Rectal smooth muscle tissue (tissue), 1 donor: ENCODE results near the gene CCDC117.
A peak's percentile ranks its signal among the peaks of the same experiment; 100 is the strongest.
"Not testable (repeated sequence)": the region's sequence is repeated elsewhere in the genome, so short reads cannot be mapped to it uniquely, and the experiment has no call there.

ENCODE experiments used
- H3K27ac ChIP-seq: one replicate; pipeline ENCODE4 v1.7.0; 2013; ENCODE audit warnings: low read depth, low read length, inconsistent platforms
- H3K27me3 ChIP-seq: one replicate; pipeline ENCODE4 v1.7.0; 2013; ENCODE audit warnings: low read length; ENCODE audit not compliant: control insufficient read depth, insufficient read depth
- H3K36me3 ChIP-seq: one replicate; pipeline ENCODE4 v1.7.0; 2013; ENCODE audit warnings: low read length; ENCODE audit not compliant: control insufficient read depth, insufficient read depth
- H3K4me1 ChIP-seq: one replicate; pipeline ENCODE4 v1.7.0; 2013; ENCODE audit warnings: low read length; ENCODE audit not compliant: control insufficient read depth, insufficient read depth
- H3K4me3 ChIP-seq: one replicate; pipeline ENCODE4 v1.7.0; 2013; ENCODE audit warnings: low read length
- H3K9ac ChIP-seq: one replicate; pipeline ENCODE4 v1.7.0; 2013; ENCODE audit warnings: low read length

CCDC117 gene

DNA sequence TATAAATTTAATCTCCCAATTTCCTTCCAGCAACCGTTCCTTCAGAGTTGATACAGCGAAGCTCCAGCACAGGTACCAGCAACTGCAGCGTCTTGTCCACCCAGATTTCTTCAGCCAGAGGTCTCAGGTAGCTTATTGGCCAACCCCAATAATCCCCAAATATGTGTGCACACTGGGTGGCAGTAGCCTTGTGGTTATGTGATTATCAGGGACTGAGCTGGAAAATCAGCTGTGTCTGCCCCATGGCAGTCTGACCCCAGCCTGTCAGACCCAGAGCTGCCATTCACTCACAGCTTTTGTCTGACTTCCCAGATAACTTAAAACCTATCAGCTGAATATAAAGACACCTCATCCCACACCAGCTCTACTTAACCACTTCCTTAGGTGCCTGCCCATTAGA lies 28.6 kb upstream of the CCDC117 start:
- no peak overlapping the region for H3K4me3 ChIP-seq
- no peak overlapping the region for H3K9ac ChIP-seq
- H3K4me1 ChIP-seq: peaks cover 9% of the 10 kb centered on the region
- peaks cover 11% of the 10 kb centered on the region for H3K36me3 ChIP-seq
- no peak overlapping the region for H3K27ac ChIP-seq
- no peaks in the 10 kb centered on the region for H3K27me3 ChIP-seq

DNA sequence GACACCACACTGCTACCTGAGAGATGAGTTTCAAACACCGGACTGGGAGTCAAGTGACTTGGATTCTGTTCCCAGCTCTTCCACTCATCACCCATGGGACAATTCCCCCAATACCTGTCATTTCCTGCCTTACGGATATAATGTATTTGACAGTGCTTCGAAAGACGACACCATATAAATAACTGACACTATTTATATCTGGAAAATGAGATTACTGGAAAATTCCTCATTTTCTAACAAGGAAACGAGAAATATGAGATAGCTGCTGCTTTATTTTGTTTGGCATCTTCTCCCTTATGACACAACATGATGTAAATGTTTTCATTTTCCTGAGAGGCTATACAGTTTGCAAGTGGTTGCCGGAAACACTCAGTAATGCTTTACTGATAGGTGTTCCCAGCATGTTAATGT lies 22.0 kb upstream of the CCDC117 start:
- Histone ChIP-seq H3K4me3 (no peak overlapping the region), H3K36me3 (peaks cover 5% of the 10 kb centered on the region), H3K9ac (no peak overlapping the region), H3K4me1 (no peaks in the 10 kb centered on the region), H3K27me3 (no peaks in the 10 kb centered on the region), H3K27ac (no peak overlapping the region)

DNA sequence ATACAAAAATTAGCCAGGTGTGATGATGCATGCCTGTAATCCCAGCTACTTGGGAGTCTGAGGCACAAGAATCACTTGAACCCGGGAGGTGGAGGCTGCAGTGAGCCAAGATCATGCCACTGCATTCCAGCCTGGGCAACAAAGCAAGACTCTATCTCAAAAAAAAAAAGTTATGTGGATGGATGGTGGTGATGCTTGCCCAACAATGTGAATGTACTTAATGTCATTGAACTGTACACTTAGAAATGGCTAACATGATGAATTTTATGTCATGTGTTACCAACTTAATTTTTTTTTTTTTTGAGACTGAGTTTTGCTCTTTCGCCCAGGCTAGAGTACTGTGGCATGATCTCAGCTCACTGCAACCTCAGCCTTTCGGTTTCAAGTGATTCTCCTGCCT lies 18.0 kb upstream of the CCDC117 start:
- H3K27me3 ChIP-seq, H3K4me1 ChIP-seq, H3K4me3 ChIP-seq, H3K9ac ChIP-seq, H3K27ac ChIP-seq, H3K36me3 ChIP-seq: not testable (repeated sequence)

DNA sequence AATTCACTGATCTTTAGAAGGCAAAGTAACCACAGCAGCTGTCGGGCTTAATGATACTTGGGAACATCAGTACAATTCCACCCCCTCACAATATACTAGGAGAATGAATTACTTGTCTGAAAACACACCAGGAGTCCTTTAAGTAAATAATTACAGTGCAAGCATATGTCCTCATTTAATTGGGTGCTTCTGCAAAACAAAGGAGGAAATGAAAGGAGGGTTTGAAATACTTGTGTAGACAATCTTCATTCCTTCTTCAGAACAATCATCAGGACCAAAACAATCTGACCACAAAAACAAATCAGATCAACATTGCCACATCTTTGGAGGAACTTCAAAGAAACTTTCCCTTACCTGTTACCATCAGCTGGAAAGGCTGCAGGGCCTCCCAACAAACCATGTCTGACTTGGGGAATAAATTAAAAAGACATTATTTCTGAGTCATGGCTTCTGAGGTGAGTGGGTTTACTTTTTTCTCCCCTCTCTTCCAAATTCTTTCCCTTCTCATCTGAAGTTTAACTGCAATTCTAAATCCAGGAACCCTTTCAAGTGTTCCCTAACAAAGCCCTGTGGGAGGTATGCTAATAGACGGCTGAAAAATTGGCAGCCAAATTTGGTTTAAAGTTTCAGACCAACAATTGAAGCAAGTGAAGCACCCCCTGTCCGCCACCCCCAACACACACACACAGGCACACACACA lies 12.5 kb upstream of the CCDC117 start:
- no peaks in the 10 kb centered on the region for H3K36me3 ChIP-seq
- no peaks in the 10 kb centered on the region for H3K4me1 ChIP-seq
- no peaks in the 10 kb centered on the region for H3K27me3 ChIP-seq
- H3K4me3 ChIP-seq: no peak overlapping the region
- no peak overlapping the region for H3K27ac ChIP-seq
- H3K9ac ChIP-seq: no peak overlapping the region

DNA sequence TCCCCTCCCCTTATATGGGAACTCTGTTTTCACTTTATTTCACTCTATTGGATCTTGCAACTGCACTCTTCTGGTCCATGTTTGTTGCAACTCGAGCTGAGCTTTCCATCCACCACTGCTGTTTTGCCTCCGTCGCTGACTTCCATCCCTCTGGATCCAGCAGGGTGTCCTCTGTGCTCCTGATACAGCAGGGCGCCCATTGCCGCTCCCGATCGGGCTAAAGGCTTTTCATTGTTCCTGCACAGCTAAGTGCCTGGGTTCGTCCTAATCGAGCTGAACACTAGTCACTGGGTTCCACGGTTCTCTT lies 11.1 kb upstream of the CCDC117 start:
- Histone ChIP-seq H3K27me3 (no peaks in the 10 kb centered on the region), H3K27ac (no peak overlapping the region), H3K4me1 (no peaks in the 10 kb centered on the region), H3K36me3 (no peaks in the 10 kb centered on the region), H3K4me3 (no peak overlapping the region), H3K9ac (no peak overlapping the region)

DNA sequence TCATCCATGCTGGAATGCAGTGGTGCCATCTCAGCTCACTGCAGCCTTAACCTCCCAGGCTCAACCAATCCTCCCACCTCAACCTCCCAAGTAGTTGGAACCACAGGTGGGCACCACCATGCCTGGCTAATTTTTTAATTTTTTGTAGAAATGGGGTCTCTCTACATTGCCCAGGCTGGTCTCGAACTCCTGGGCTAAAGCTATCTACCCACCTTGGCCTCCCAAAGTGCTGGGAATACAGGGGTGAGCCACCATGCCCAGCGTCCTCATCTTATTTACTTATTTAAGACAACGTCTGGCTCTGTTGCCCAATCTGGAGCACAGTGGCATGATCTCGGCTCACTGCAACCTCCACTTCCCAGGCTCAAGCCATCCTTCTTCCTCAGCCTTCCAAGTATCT lies 10.5 kb upstream of the CCDC117 start:
- not testable (repeated sequence) for H3K4me1 ChIP-seq, H3K4me3 ChIP-seq, H3K36me3 ChIP-seq, H3K9ac ChIP-seq, H3K27me3 ChIP-seq, H3K27ac ChIP-seq

DNA sequence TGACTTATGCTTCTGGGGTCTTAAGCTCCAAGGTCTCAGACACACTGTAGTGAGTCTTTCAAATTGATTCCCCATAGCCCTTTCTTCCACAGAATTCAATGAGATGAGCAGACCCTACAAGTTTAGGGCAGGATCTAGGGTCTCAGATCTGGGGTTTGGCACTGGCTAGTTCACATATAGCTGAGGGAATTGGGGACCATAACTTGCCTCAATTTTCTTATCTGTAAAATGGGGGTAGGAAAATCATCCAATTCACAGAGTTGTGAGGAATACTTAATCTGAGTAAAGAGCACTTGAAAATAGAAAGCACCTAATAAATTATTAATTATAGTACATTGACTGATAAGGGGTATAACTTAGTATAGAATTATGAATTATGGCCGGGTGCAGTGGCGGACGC lies 5.9 kb upstream of the CCDC117 start:
- H3K4me1 ChIP-seq: no peaks in the 10 kb centered on the region
- H3K4me3 ChIP-seq: no peak overlapping the region
- no peaks in the 10 kb centered on the region for H3K27me3 ChIP-seq
- H3K36me3 ChIP-seq: no peaks in the 10 kb centered on the region
- no peak overlapping the region for H3K27ac ChIP-seq
- H3K9ac ChIP-seq: no peak overlapping the region

DNA sequence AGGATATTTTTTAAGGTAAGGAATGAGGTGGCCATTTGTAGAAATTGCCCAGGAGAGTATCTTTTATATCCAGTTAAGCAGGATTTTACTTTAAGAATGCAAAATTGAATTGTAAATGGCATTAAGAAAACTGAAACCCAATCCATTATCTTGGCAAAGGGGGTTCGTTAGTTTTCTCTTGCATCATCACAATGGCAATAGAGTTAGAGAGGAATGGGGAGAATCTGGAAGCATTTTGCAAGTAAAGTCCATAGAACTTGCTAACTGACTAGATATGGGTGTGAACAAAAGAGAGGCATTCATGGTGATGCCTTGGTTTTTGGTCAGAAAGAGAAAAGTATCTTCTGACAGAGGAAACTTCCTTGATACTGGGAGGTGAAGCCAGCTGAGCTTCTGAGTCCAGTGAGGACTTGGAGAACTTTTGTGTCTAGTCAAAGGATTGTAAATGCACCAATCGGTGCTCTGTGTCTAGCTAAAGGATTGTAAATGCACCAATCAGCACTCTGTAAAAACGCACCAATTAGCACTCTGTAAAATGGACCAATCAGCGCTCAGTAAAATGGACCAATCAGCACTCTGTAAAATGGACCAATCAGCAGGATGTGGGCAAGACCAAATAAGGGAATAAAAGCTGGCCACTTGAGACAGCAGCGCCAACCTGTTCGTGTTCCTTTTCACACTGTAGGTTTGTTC lies 3.6 kb upstream of the CCDC117 start:
- no peak overlapping the region for H3K9ac ChIP-seq
- H3K27ac ChIP-seq: no peak overlapping the region
- H3K4me1 ChIP-seq: no peaks in the 10 kb centered on the region
- H3K36me3 ChIP-seq: no peaks in the 10 kb centered on the region
- no peak overlapping the region for H3K4me3 ChIP-seq
- H3K27me3 ChIP-seq: no peaks in the 10 kb centered on the region

DNA sequence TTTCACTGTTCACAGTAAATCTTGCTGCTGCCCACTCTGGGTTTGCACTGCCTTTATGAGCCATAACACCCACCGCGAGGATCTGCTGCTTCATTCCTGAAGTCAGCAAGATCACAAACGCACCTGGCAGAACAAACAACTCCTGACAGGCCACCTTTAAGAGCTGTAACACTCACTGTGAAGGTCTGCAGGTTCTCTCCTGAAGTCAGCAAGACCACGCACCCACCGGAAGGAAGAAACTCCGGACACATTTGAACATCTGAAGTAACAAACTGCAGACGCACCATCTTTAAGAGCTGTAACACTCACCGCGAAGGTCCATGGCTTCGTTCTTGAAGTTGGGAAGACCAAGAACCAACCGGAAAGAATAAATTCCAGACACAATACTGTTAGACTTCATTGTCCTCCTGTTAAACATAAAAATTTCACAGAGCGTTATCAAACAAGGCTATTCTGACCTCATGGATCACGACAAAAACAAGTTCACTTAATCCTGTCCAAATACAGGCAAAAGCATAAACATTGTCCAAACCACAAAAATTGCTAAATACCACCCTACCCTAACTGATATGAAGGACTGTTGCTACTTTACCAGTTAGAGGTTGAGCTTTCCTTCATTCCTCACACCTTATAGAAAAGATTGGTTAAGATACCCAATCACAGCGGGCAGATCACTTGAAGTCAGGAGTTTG lies 3.0 kb upstream of the CCDC117 start:
- Histone ChIP-seq H3K9ac (no peak overlapping the region), H3K36me3 (no peaks in the 10 kb centered on the region), H3K4me3 (no peak overlapping the region), H3K27ac (no peak overlapping the region), H3K27me3 (no peaks in the 10 kb centered on the region), H3K4me1 (no peaks in the 10 kb centered on the region)

DNA sequence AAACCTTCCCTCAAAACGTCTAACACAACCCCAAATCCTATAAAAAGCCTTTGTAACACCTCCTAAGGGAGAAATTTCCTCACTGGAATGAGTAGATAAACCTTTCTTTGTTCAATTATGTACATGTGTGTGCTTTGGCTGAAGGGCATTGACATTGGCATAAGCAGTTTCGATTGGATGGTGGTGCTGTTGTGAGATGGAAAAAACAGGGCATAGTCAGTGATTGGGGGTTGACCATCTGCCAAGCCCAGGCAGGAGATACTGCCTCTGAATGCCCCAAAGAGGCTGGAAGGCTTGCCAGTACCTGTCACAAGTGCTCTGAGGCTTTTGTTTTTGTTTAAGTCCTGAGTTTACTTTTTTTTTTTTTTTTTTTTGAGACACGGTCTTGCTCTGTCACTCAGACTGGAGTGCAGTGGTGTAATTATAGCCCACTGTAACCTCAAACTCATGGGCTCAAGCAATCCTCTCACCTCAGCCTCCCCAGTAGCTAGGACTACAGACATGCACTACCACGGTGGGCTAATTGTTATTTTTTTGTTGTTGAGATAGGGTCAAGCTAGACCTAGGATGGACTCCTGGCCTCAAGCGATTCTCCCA lies 1.2 kb upstream of the CCDC117 start:
- H3K4me3 ChIP-seq: no peak overlapping the region

DNA sequence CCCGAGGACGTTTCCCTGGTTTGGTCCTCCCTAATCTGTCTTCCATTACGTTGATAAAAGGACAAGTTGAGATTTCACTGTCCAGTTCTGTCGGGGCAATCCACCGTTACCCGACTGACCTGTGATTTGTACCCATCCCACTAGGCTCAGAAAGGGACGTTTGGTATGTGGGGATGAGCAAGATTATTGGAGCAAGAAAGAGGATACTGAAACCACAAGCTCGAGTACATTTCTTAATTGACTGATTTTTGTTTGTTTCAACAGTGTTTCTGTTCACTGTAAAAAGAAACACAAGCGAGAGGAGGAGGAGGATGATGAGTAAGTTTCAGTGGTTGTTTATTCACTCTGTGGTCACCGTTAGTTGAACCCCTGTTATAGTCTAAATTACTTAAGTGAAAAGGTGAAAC lies 969 bp downstream of the CCDC117 start:
- H3K27ac ChIP-seq: peak overlapping the region; percentile 93
- peak overlapping the region; percentile 69 for H3K9ac ChIP-seq
- H3K4me1 ChIP-seq: peaks cover 3% of the 10 kb centered on the region
- H3K36me3 ChIP-seq: peaks cover 2% of the 10 kb centered on the region
- H3K4me3 ChIP-seq: peak overlapping the region; percentile 80
- H3K27me3 ChIP-seq: no peaks in the 10 kb centered on the region

More for the DNA sequence above, 1.2 kb upstream of the CCDC117 start:
- H3K9ac ChIP-seq: no peak overlapping the region
- no peaks in the 10 kb centered on the region for H3K27me3 ChIP-seq
- peaks cover 2% of the 10 kb centered on the region for H3K36me3 ChIP-seq
- peaks cover 3% of the 10 kb centered on the region for H3K4me1 ChIP-seq
- H3K27ac ChIP-seq: no peak overlapping the region

DNA sequence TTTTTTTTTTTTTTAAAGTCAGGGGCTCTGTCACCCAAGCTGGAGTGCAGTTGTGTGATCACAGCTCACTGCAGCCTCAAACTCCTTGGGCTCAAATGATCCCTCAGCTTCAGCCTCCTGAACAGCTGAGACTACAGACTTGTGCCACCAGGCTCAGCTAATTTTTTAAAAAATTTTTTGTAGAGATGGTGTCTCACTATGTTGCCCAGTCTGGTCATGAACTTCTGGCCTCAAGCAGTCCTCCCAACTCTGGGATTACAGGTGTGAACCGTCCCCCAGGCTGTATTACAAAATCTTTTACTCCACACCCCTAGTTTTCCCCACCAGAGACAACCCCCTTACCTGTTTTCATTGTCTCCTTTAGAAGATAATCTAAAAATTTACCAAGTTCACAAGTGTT lies 1.9 kb downstream of the CCDC117 start:
- no peak overlapping the region for H3K9ac ChIP-seq
- no peaks in the 10 kb centered on the region for H3K27me3 ChIP-seq
- peaks cover 5% of the 10 kb centered on the region for H3K36me3 ChIP-seq
- H3K4me1 ChIP-seq: peaks cover 3% of the 10 kb centered on the region
- H3K27ac ChIP-seq: no peak overlapping the region
- H3K4me3 ChIP-seq: no peak overlapping the region
